IMR-90 (cell line): ENCODE results near the gene PTCHD4. TPM values are rescaled to one million over a fixed set of nuclear protein-coding genes. Genes with fewer than 3 reads are reported as not detected.
A peak's percentile ranks its signal among the peaks of the same experiment; 100 is the strongest.

Experiments
- ATAC-seq: fragments of 200-7000 bp; cut with Tn5 transposase; 2 replicates; pipeline ENCODE4 v1.9.1; 2020; ENCODE audit warnings: low read depth, mild to moderate bottlenecking, moderate library complexity
- BruUV-seq: library from RNA; stranded (reverse); fragments of 400-500 nt; replicated peaks from 2 replicates; lab custom pipeline; 2021; lab: Mats Ljungman, UMichigan
- CTCF ChIA-PET: fragments of 300-600 bp; formaldehyde crosslinking; extraction: SDS; loops from one replicate; lab custom pipeline; 2021; ENCODE audit warnings: antibody characterized with exemption; lab: Yijun Ruan, JAX
- POLR2A ChIA-PET: fragments of 300-600 bp; sonication (Branson Sonifier 250); formaldehyde crosslinking; loops from one replicate; lab custom pipeline; 2022; ENCODE audit warnings: antibody characterized with exemption; ENCODE audit not compliant: unreplicated experiment; lab: Charles Lee
- DNase-seq: peaks from one replicate; pipeline ENCODE4 v3.0.0; 2013
- H2AFZ ChIP-seq: replicated peaks from 2 replicates; pipeline ENCODE3; 2013; ENCODE audit warnings: low read length, mild to moderate bottlenecking; ENCODE audit not compliant: poor library complexity
- H2AK5ac ChIP-seq: 2 replicates; pipeline ENCODE4 v1.6.1; 2013; ENCODE audit warnings: low read depth, low read length, inconsistent platforms
- H2AK9ac ChIP-seq: replicated peaks from 2 replicates; pipeline ENCODE3; 2013; ENCODE audit warnings: mild to moderate bottlenecking, low read depth, low read length, moderate library complexity; ENCODE audit not compliant: poor library complexity
- H2BK120ac ChIP-seq: 2 replicates; pipeline ENCODE4 v1.6.1; 2013; ENCODE audit warnings: low read depth, low read length, inconsistent platforms
- H2BK15ac ChIP-seq: 3 replicates; pipeline ENCODE4 v1.6.1; 2013; ENCODE audit warnings: low read depth, low read length, inconsistent platforms
- H2BK20ac ChIP-seq: 2 replicates; pipeline ENCODE4 v1.6.1; 2013; ENCODE audit warnings: low read depth, mild to moderate bottlenecking, inconsistent platforms, low read length, moderate library complexity
- H2BK5ac ChIP-seq: 2 replicates; pipeline ENCODE4 v1.6.1; 2013; ENCODE audit warnings: mild to moderate bottlenecking, low read depth, low read length, inconsistent platforms; ENCODE audit not compliant: poor library complexity, severe bottlenecking
- H3K14ac ChIP-seq: replicated peaks from 2 replicates; pipeline ENCODE4 v1.6.1; 2013; ENCODE audit warnings: low read depth, low read length, inconsistent platforms
- H3K18ac ChIP-seq: 2 replicates; pipeline ENCODE4 v1.6.1; 2013; ENCODE audit warnings: low read depth, low read length, control low read depth
- H3K23ac ChIP-seq: 2 replicates; pipeline ENCODE4 v1.6.1; 2013; ENCODE audit warnings: low read depth, low read length, inconsistent platforms
- H3K27ac ChIP-seq: 2 replicates; pipeline ENCODE4 v1.5.1; 2013; ENCODE audit warnings: mild to moderate bottlenecking, control low read depth, low read length; ENCODE audit not compliant: insufficient read depth
- H3K27me3 ChIP-seq: 2 replicates; pipeline ENCODE4 v1.6.1; 2013; ENCODE audit warnings: low read length; ENCODE audit not compliant: control insufficient read depth, insufficient read depth
- H3K36me3 ChIP-seq: 2 replicates; pipeline ENCODE4 v1.6.1; 2013; ENCODE audit warnings: low read length, mixed read lengths; ENCODE audit not compliant: control insufficient read depth, insufficient read depth
- H3K4ac ChIP-seq: 2 replicates; pipeline ENCODE4 v1.6.1; 2013; ENCODE audit warnings: low read depth, low read length, inconsistent platforms
- H3K4me1 ChIP-seq: 2 replicates; pipeline ENCODE4 v1.6.1; 2013; ENCODE audit warnings: low read length, mixed read lengths; ENCODE audit not compliant: control insufficient read depth, insufficient read depth
- H3K4me2 ChIP-seq: 2 replicates; pipeline ENCODE4 v1.6.1; 2013; ENCODE audit warnings: low read depth, mild to moderate bottlenecking, control low read depth, low read length, moderate library complexity
- H3K4me3 ChIP-seq: 2 replicates; pipeline ENCODE4 v1.5.1; 2013; ENCODE audit warnings: low read depth, mild to moderate bottlenecking, control low read depth, low read length, moderate library complexity; ENCODE audit not compliant: insufficient read depth
- H3K56ac ChIP-seq: 2 replicates; pipeline ENCODE4 v1.6.1; 2013; ENCODE audit warnings: low read length, inconsistent platforms; ENCODE audit not compliant: insufficient read depth; ENCODE audit errors: extremely low read depth
- H3K79me1 ChIP-seq, 2 experiments: 2 replicates each; pipeline ENCODE4 v1.6.1; 2013; ENCODE audit warnings: low read length in 2 of 2, inconsistent platforms in 1 of 2, low read depth in 1 of 2
- H3K9ac ChIP-seq: 2 replicates; pipeline ENCODE4 v1.6.1; 2013; ENCODE audit warnings: low read depth, low read length, control low read depth
- H3K9me1 ChIP-seq: 2 replicates; pipeline ENCODE4 v1.6.1; 2013; ENCODE audit warnings: low read length, inconsistent platforms; ENCODE audit not compliant: insufficient read depth
- H3K9me3 ChIP-seq: 2 replicates; pipeline ENCODE4 v1.6.1; 2013; ENCODE audit warnings: low read length; ENCODE audit not compliant: control insufficient read depth, insufficient read depth
- H4K20me1 ChIP-seq: 2 replicates; pipeline ENCODE4 v1.6.1; 2013; ENCODE audit warnings: low read length, inconsistent platforms; ENCODE audit not compliant: insufficient read depth
- H4K5ac ChIP-seq: 2 replicates; pipeline ENCODE4 v1.6.1; 2013; ENCODE audit warnings: mild to moderate bottlenecking, low read depth, low read length, control low read depth
- H4K8ac ChIP-seq, 2 experiments: 2 replicates each; pipeline ENCODE4 v1.6.1; 2013; ENCODE audit warnings: low read depth in 2 of 2, low read length in 2 of 2, control low read depth in 1 of 2, inconsistent platforms in 1 of 2
- H4K91ac ChIP-seq: 2 replicates; pipeline ENCODE4 v1.6.1; 2013; ENCODE audit warnings: low read depth, low read length, inconsistent platforms; ENCODE audit not compliant: insufficient read depth
- BHLHE40 ChIP-seq: fragments of 150-350 bp; IDR thresholded peaks from 2 replicates; pipeline ENCODE4 v1.6.1; 2016; ENCODE audit warnings: mild to moderate bottlenecking, low read depth, low read length
- FOS ChIP-seq: fragments of 150-350 bp; IDR thresholded peaks from 2 replicates; pipeline ENCODE4 v1.6.1; 2016; ENCODE audit warnings: low read depth, low read length
- MAZ ChIP-seq: IDR thresholded peaks from 2 replicates; pipeline ENCODE4 v1.6.1; 2012; ENCODE audit warnings: low read depth, mild to moderate bottlenecking, low read length, improper control_type of control experiment, moderate library complexity, borderline replicate concordance
- NFE2L2 ChIP-seq: fragments of 150-350 bp; IDR thresholded peaks from 2 replicates; pipeline ENCODE4 v1.6.1; 2016; ENCODE audit warnings: low read depth, mild to moderate bottlenecking, low read length
- RAD21 ChIP-seq: IDR thresholded peaks from 2 replicates; pipeline ENCODE4 v1.6.1; 2012; ENCODE audit warnings: low read length, improper control_type of control experiment
- RCOR1 ChIP-seq: IDR thresholded peaks from 2 replicates; pipeline ENCODE4 v1.6.1; 2012; ENCODE audit warnings: mild to moderate bottlenecking, low read length, improper control_type of control experiment; ENCODE audit not compliant: insufficient replicate concordance
- WGBS, 2 experiments: methylation state at CpG; one replicate each; pipeline versions ENCODE4 v1.1.5 to v1.1.7; 2013; ENCODE audit warnings: missing lambda C conversion rate in 2 of 2; ENCODE audit not compliant: insufficient read length in 1 of 2; ENCODE audit errors: extremely low coverage in 2 of 2; 5-methylcytosine and 5-hydroxymethylcytosine counted together
- dilution Hi-C: fragments of 300-500 bp; cut with HindIII; formaldehyde crosslinking; loops from one replicate; pipeline ENCODE4 v1.14.3; 2018; ENCODE audit warnings: low sequenced_read_pairs; ENCODE audit not compliant: unreplicated experiment
- in situ Hi-C: fragments of 300-500 bp; cut with MboI; formaldehyde crosslinking; loops from 3 replicates; pipeline ENCODE4 v1.14.3; 2019; ENCODE audit warnings: low sequenced_read_pairs, inconsistent platforms, mixed read lengths
- intact Hi-C: fragments of 100-400 bp; cut with micrococcal nuclease; formaldehyde crosslinking; loops from 2 replicates; pipeline ENCODE4 v1.10.0; 2022
- polyA plus RNA-seq, 3 experiments: library from polyadenylated mRNA; depleted of rRNA; stranded (reverse); fragments of >200 nt; gene quantifications; 2 replicates each; pipeline ENCODE4 v1.2.3, GENCODE V29; 2012; ENCODE audit warnings: low replicate concordance in 1 of 3
- total RNA-seq: library from RNA; depleted of rRNA; stranded (reverse); fragments of >200 nt; gene quantifications from 2 replicates; pipeline ENCODE4 v1.2.3, GENCODE V29; 2012
- TF ChIP-seq, protein P1 (sequence below): conservative IDR thresholded peaks from 2 replicates; pipeline ENCODE4 v1.5.1; 2012; ENCODE audit warnings: mild to moderate bottlenecking, low read depth, low read length, improper control_type of control experiment

The PTCHD4 gene
- total and polyA plus RNA-seq, 2 of the 4 experiments (the other 2 are of a cell fraction) = 0.53 to 0.72 TPM

DNA sequence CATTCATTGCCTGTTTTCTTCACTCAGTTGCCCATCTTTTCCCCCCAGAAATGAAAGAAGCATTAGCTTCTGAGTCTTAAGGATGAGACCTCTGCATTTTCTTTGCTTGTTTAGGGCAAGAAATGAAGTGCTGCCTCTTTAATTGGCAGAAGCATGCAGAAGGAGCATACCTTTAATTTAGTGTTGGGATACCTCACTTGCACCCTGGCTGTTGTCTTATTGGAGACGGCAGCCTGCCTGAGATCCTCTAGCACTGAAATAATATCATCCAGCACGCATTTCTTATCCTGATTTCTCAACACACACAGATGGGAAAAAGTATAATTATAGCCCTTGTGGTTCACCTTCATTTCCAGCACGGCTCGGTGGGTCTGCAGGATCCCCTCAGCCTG is 43.1 kb downstream of the PTCHD4 start:
- Histone ChIP-seq H3K4me3 (no peak overlapping the region), H3K9ac (no peak overlapping the region), H3K14ac (no peak overlapping the region), H3K18ac (no peak overlapping the region), H4K8ac (no peak overlapping the region), H4K5ac (no peak overlapping the region; the same call in 1 of the 2 replicates), H3K23ac (no peak overlapping the region), H3K27me3 (peaks cover 10% of the 10 kb centered on the region), H2BK15ac (no peak overlapping the region), H3K36me3 (no peaks in the 10 kb centered on the region), H3K27ac (no peak overlapping the region), H2BK20ac (no peak overlapping the region), H3K79me1 (no peaks in the 10 kb centered on the region), H4K91ac (no peak overlapping the region), H3K4me2 (peak overlapping the region; percentile 78), H2AK9ac (no peak overlapping the region), H2BK5ac (no peak overlapping the region), H4K20me1 (no peaks in the 10 kb centered on the region), H3K9me3 (no peaks in the 10 kb centered on the region), H2BK120ac (no peak overlapping the region), H2AK5ac (no peak overlapping the region), H3K9me1 (no peaks in the 10 kb centered on the region), H3K4me1 (peaks cover 7% of the 10 kb centered on the region), H2AFZ (no peak overlapping the region), H3K4ac (no peak overlapping the region), H3K56ac (no peak overlapping the region)
- dilution Hi-C loops = no loop called here
- TF ChIP-seq BHLHE40 = no peak
- TF ChIP-seq RAD21 = no peak
- TF ChIP-seq FOS = no peak
- no peak for TF ChIP-seq RCOR1
- TF ChIP-seq MAZ = no peak
- TF ChIP-seq, protein P1, sequence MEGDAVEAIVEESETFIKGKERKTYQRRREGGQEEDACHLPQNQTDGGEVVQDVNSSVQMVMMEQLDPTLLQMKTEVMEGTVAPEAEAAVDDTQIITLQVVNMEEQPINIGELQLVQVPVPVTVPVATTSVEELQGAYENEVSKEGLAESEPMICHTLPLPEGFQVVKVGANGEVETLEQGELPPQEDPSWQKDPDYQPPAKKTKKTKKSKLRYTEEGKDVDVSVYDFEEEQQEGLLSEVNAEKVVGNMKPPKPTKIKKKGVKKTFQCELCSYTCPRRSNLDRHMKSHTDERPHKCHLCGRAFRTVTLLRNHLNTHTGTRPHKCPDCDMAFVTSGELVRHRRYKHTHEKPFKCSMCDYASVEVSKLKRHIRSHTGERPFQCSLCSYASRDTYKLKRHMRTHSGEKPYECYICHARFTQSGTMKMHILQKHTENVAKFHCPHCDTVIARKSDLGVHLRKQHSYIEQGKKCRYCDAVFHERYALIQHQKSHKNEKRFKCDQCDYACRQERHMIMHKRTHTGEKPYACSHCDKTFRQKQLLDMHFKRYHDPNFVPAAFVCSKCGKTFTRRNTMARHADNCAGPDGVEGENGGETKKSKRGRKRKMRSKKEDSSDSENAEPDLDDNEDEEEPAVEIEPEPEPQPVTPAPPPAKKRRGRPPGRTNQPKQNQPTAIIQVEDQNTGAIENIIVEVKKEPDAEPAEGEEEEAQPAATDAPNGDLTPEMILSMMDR = no peak
- TF ChIP-seq NFE2L2 = no peak
- WGBS, 2 experiments = no CpG with 5 or more reads among the region's 4 CpGs
- ChIA-PET POLR2A (interaction anchor here (0.7 kb wide), 1 partner anchor 1882 kb away, joined by 3 read pairs; no protein-coding TSS in a partner anchor), CTCF (no interaction called here)
- no peak for DNase-seq
- no TSS peak for BruUV-seq
- no peak for ATAC-seq
- in situ Hi-C loops = no loop called here
- intact Hi-C loops = no loop called here
